SK-N-SH treated with all-trans-retinoic acid at 6 μM for 48 hours (cell line): ENCODE data around the gene GSTP1.

ENCODE experiments used
- ARNTL ChIP-seq: fragments of 450-650 bp; formaldehyde crosslinking; IDR thresholded peaks from 2 replicates; pipeline ENCODE4 v1.5.0; 2020; ENCODE audit warnings: low read depth, mild to moderate bottlenecking, moderate library complexity, borderline replicate concordance
- CSDC2 ChIP-seq: fragments of 250-450 bp; sonication (Bioruptor Pico); IDR thresholded peaks from 2 replicates; pipeline ENCODE4 v1.5.0; 2020; ENCODE audit warnings: mild to moderate bottlenecking, moderate library complexity
- ESRRG ChIP-seq: fragments of 250-450 bp; sonication (Bioruptor Pico); IDR thresholded peaks from 2 replicates; pipeline ENCODE4 v1.6.1; 2021; ENCODE audit warnings: mild to moderate bottlenecking
- ISL1 ChIP-seq: fragments of 250-450 bp; sonication (Bioruptor Pico); IDR thresholded peaks from 2 replicates; pipeline ENCODE4 v2.1.2; 2022; ENCODE audit warnings: mild to moderate bottlenecking, moderate library complexity
- PATZ1 ChIP-seq: fragments of 250-450 bp; sonication (Bioruptor Pico); IDR thresholded peaks from 2 replicates; pipeline ENCODE4 v1.8.0; 2020; ENCODE audit warnings: mild to moderate bottlenecking, moderate library complexity, borderline replicate concordance
- TOX ChIP-seq: fragments of 250-450 bp; sonication (Bioruptor Pico); IDR thresholded peaks from 2 replicates; pipeline ENCODE4 v1.8.0; 2021; ENCODE audit warnings: mild to moderate bottlenecking, moderate library complexity, borderline replicate concordance
- TSHZ2 ChIP-seq: fragments of 250-450 bp; sonication (Bioruptor Pico); IDR thresholded peaks from 2 replicates; pipeline ENCODE4 v1.5.0; 2020; ENCODE audit warnings: mild to moderate bottlenecking, moderate library complexity
- ZFP3 ChIP-seq: fragments of 250-450 bp; sonication (Bioruptor Pico); IDR thresholded peaks from 2 replicates; pipeline ENCODE4 v1.5.0; 2020; ENCODE audit warnings: mild to moderate bottlenecking, moderate library complexity
- ZFP30 ChIP-seq: fragments of 450-650 bp; formaldehyde crosslinking; IDR thresholded peaks from 2 replicates; pipeline ENCODE4 v1.5.0; 2022; ENCODE audit warnings: mild to moderate bottlenecking, moderate library complexity

- TF ChIP-seq TOX (CRISPR knock-in tag) (no peak), ZFP30 (CRISPR knock-in tag) (no peak), ISL1 (CRISPR knock-in tag) (no peak), ESRRG (CRISPR knock-in tag) (no peak), ZFP3 (CRISPR knock-in tag) (no peak), CSDC2 (CRISPR knock-in tag) (no peak), PATZ1 (CRISPR knock-in tag) (no peak), ARNTL (CRISPR knock-in tag) (no peak), TSHZ2 (no peak)
Measured at GRCh38 chr11:67574938-67575337, 8.7 kb upstream of the GSTP1 start.
